HG03354 (cell line): ENCODE results near the gene MAGED4.
"Not testable (repeated sequence)": the region's sequence is repeated elsewhere in the genome, so short reads cannot be mapped to it uniquely, and the experiment has no call there.

Experiments used
- ATAC-seq: cut with Tn5 transposase; IDR thresholded peaks from one replicate; pipeline ENCODE4 v1.9.1; 2021; ENCODE audit warnings: mild to moderate bottlenecking; ENCODE audit not compliant: unreplicated experiment, poor library complexity, severe bottlenecking

Gene MAGED4, protein sequence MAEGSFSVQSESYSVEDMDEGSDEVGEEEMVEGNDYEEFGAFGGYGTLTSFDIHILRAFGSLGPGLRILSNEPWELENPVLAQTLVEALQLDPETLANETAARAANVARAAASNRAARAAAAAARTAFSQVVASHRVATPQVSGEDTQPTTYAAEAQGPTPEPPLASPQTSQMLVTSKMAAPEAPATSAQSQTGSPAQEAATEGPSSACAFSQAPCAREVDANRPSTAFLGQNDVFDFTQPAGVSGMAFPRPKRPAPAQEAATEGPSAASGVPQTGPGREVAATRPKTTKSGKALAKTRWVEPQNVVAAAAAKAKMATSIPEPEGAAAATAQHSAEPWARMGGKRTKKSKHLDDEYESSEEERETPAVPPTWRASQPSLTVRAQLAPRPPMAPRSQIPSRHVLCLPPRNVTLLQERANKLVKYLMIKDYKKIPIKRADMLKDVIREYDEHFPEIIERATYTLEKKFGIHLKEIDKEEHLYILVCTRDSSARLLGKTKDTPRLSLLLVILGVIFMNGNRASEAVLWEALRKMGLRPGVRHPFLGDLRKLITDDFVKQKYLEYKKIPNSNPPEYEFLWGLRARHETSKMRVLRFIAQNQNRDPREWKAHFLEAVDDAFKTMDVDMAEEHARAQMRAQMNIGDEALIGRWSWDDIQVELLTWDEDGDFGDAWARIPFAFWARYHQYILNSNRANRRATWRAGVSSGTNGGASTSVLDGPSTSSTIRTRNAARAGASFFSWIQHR

DNA sequence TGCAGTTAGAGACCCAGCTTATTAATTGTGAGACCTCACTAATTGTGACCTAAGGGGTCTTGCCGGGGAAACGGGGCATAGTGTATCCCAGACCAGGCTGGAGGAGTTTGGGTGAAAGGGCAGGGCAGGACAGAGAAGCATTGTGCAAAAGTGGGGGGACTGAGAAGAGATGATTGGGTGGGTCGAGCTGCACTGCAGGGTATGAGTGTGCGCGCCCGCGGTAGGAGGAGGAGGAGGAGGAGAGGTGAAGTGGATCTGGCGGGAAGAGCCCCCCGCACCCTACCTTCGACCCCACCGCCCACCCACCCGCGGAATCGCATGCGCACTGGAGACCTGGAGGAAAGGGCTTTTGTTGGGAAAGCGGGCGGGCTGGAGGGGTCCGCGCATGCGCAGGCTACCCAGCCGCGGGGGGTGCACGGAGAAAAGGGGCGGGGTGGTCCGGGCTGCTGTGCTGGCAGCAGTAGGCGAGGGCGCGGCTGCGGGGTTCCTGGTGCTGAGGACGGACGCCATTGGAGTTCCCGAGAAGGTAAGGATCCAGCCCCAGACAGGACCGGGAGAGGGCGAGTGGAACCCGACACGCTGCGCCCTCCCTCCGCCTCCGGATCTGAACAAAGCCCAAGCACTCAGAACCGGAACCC lies at the start of gene MAGED4:
Gene MAGED4, plus strand, starts transcription at position 449 of the 638 bp plus-strand sequence. CDS start 1,035 bp downstream, outside the sequence.
- not testable (repeated sequence) for ATAC-seq

DNA sequence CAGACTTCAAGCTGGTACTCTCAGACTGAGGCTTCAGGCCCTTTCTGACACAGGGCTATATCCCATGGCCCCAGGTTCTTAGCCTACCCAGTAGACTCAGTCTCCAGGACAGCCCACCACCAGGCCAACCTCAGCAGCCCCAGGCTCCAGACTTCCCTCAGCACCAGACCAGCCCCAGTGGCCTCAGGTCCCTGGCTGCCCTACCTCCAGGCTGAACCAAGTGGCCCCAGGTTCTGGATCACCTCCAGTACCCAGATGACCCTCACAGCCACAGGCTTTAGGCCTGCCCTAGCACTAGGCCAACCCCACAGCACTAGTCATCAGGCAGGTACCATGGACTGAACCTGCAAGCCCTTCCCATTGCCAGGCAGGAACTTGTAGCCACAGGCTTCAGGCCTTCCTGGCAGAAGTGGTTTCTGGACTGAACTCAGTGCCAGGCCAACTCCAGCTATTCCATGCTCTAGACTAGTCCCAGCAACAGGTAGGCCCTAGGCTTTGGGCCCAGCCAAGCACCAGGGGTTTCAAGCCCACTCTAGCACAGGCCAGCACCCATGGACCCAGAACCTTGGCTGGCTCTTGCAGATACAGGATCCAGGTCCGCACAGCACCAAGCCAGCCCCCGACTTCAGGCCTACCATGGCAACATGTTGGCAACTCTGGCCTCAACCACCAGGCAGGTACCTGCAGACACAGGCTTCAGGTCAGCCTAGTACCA lies 45.7 kb upstream of the MAGED4 start:
- no peak for ATAC-seq

DNA sequence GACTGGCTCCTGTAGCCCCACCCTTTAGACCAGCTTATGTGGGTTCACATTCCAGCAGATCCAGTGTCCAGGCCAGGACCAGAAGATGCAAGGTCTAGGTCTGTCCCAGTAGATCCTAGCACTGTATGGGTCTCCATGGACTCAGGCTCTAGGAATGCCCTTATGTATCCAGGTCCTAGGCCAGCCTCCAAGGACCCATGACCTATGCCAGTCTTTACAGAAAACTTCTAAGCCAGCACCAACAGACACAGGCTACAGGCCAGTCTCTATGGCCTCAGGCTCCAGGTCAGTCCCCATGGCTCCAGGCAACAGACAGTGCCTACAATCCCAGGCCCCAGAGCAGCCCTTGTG lies 45.2 kb upstream of the MAGED4 start:
- no peak for ATAC-seq

DNA sequence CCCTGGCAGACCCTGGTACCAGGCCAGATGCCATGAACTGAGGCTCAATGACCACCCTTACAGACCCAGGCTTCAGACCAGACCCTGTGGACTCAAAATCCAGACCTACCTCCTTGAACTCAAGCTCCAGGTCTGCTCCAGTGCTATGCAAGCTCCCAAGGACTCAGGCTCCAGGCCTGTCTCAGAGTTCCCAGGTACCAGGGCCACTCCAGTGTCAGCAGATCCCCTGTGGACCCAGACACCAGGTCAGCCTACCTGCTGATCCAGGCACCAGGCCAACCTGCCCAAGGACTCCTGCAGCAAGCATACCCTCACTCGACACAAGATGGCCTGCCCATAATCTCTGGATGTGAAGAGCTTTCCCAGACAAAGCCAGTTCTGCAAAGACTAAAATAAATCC lies 44.7 kb upstream of the MAGED4 start:
- ATAC-seq, result no peak

DNA sequence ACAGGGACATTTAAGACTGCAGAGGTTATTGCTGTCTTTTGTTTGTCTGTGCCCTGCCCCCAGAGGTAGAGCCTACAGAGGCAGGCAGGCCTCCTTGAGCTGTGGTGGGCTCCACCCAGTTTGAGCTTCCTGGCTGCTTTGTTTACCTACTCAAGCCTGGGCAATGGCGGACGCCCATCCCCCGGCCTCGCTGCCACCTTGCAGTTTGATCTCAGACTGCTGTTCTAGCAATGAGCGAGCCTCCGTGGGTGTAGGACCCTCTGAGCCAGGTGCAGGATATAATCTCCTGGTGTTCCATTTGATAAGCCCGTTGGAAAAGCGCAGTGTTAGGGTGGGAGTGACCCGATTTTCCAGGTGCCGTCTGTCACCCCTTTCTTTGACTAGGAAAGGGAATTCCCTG lies 34.0 kb upstream of the MAGED4 start:
- not testable (repeated sequence) for ATAC-seq

DNA sequence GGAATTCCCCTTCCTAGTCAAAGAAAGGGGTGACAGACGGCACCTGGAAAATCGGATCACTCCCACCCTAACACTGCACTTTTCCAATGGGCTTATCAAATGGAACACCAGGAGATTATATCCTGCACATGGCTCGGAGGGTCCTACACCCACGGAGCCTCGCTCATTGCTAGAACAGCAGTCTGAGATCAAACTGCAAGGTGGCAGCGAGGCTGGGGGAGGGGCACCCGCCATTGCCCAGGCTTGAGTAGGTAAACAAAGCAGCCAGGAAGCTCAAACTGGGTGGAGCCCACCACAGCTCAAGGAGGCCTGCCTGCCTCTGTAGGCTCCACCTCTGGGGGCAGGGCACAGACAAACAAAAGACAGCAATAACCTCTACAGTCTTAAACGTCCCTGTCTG lies 24.5 kb upstream of the MAGED4 start:
- ATAC-seq, result not testable (repeated sequence)

DNA sequence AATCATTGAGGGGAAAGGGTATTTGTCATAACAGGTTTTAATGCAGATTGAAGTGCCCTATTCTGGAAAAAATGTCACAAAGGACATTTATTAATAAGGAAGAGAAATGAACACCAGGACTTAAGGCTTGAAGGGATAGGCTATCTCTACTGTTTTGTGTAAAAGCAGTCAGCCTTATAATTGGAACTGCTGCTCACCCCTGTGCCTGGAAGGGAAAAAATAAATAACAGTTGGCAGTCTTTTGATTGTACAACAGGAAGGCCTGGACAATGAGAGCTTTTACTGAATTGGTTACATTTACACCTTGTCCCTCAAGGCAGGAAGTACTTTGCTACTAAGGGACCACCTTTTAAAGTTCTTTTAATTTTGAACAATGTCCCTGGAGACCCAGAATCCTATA lies 17.8 kb upstream of the MAGED4 start:
- ATAC-seq, result no peak

DNA sequence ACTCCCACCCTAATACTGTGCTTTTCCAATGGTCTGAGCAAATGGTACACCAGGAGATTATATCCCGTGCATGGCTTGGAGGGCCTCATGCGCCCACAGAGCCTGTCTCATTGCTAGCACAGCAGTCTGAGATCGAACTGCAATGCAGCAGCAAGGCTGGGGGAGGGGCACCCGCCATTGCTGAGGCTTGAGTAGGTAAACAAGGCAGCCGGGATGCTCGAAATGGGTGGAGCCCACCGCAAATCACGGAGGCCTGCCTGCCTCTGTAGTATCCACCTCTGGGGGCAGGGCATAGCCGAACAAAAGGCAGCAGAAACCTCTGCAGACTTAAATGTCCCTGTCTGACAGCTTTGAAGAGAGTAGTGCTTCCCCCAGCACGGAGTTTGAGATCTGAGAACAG lies 13.6 kb upstream of the MAGED4 start:
- not testable (repeated sequence) for ATAC-seq

DNA sequence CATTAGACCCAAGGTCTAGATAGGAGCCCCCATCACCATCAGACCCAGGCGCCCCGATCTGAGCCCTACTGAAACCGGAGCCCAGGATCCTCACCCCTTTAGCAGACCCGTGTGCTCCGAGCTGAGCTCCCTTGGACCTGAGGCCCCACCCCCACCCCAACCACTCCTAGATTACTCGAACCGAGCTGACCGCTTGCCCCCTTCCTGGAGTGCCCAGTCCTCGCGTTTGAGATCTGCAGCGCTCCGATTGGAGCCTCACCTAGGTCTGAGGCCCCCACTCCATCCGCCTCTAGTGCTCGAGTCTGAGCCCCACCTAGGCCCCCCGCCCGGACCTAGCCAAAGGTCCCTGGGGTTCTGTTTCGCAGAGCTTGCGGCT lies 378 bp downstream of the MAGED4 start:
- not testable (repeated sequence) for ATAC-seq

DNA sequence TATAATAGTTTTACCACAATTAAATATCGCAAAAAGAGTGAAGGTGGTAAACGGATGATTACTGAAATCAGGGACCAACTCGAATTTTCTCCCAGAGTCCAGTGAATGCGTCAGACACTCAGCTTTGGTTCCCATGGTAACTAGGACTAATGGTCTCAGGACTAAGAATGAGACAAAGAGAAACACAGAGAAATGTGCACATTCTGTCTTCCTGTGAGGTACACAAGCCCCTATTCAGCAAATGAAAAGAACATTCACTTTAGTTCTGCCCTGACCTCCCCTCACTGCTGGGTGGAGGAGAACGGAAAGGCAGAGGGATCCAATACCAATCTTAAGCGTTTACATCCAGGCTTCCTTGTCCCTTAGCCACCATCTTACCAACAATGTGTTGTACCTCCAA lies 26.7 kb downstream of the MAGED4 start:
- ATAC-seq, result not testable (repeated sequence)

DNA sequence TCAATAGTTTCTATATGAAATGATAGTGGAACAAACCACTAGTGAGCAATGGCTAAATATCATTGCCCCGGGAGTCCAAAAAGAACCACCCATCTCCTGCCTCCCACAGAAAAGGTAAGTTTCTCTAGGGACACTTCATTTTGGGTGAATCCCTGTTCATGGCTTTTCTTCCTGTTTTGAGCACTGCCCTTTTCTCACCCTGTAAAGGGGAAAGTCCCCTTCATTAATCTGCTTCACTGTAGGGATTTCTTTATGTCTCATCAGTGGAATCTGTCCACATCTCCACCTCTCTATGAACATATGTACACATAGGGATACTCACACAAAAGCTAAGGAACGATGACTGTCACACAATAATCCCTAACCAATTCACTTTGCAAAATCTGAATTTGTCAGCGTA lies 28.6 kb downstream of the MAGED4 start:
- ATAC-seq, result no peak

DNA sequence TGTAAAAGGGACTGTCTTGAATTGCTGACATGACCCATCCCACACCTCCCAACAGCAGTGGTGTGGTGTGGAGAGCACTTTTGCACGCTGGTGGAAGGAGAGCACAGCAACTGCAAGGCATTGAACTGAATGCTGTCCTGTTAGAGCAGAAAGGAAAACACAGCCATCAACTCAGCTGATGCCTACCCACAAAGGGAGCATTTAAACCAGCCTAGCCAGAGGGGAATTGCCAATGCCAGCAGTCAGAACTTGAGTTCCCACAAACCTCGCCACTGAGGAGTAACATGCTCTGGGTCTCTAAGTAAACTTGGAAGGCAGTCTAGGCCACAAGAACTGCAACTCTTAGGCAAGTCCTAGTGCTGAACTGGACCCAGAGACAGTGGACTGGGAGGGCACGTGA lies 31.9 kb downstream of the MAGED4 start:
- no peak for ATAC-seq

DNA sequence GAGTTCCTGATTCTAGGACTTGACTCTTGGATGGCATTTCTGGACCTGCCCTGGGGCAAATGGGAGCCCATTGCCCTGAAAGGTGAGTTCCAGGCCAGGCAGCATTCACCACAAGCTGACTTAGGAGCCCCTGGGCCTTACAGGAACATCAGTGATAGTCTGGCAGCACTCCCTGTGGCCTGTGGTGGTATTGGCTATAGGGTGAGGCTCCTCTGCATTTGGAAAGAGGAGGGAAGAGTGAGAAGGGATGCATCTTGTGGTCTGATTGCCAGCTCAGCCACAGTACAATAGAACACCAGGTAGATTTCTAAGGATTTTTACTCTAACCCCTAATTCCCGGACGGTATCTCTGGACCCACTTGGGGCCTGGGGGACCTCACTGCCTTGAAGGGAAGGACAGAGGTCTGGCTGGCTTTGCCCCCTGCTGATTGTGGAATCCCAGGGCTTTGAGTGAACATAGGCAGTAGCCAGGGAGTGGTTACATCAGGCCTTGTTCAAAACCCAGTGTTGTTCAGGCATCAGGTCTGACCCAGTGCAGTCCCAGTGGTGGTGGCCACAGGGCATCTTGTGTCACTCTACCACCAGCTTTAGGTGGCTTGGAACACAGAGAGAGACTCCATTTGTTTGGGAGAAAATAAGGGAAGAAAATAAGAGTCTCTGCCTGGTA lies 32.9 kb downstream of the MAGED4 start:
- ATAC-seq, result no peak

DNA sequence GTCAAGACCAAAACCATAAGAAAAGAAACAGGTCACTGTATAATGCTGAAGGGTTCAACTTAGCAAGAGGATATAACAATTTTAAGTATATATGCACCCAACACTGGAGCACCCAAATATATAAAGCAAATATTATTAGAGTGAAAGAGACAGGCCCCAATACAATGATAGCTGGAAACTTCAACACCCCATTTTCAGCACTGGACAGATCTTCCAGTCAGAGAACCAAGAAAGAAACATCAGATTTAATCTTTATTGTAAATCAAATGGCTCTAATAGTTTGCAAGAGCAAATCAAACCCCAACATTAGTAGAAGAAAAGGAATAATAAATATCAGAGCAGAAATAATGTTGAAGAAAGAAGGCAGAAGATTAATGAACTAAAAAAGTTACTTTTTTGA lies 36.2 kb downstream of the MAGED4 start:
- ATAC-seq, result no peak
